K562 (cell line): ENCODE data around the gene ART4.

Experiments
- BRD4 ChIP-seq: fragments of 200-600 bp; sonication (generic); IDR thresholded peaks from 2 replicates; pipeline ENCODE4 v1.6.1; 2017; ENCODE audit warnings: inconsistent platforms
- EP300 ChIP-seq: IDR thresholded peaks from 2 replicates; pipeline ENCODE4 v1.6.1; 2012; ENCODE audit warnings: low read length, improper control_type of control experiment
- HLTF ChIP-seq: fragments of 450-650 bp; IDR thresholded peaks from 2 replicates; pipeline ENCODE4 v1.6.1; 2016
- NEUROD1 ChIP-seq: fragments of 150-350 bp; IDR thresholded peaks from 2 replicates; pipeline ENCODE4 v1.6.1; 2014; ENCODE audit warnings: borderline replicate concordance, low read length, low read depth; ENCODE audit not compliant: partially characterized antibody
- POLR2A ChIP-seq: fragments of 450-650 bp; conservative IDR thresholded peaks from 2 replicates; pipeline ENCODE4 v1.6.1; 2016
- SMARCA5 ChIP-seq: fragments of 450-650 bp; IDR thresholded peaks from 2 replicates; pipeline ENCODE4 v1.6.1; 2016
- ZNF124 ChIP-seq: sonication (generic); formaldehyde crosslinking; IDR thresholded peaks from 2 replicates; pipeline ENCODE4 v1.8.1; 2022; ENCODE audit warnings: missing genetic modification reagents
- ZNF140 ChIP-seq: fragments of 250-450 bp; sonication (Bioruptor Pico); IDR thresholded peaks from 2 replicates; pipeline ENCODE4 v1.8.0; 2021; ENCODE audit warnings: moderate library complexity, mild to moderate bottlenecking, inconsistent platforms
- ZNF274 ChIP-seq: IDR thresholded peaks from 2 replicates; pipeline ENCODE4 v1.6.1; 2011; ENCODE audit warnings: low read depth, mild to moderate bottlenecking, low read length, moderate library complexity, borderline replicate concordance
- TF ChIP-seq, protein P1 (sequence below), 3 experiments: IDR thresholded peaks in 2 of 3; conservative IDR thresholded peaks in 1 of 3; 2 replicates each; pipeline ENCODE4 v1.5.1; 2011 to 2012; ENCODE audit warnings: low read length in 3 of 3, mild to moderate bottlenecking in 3 of 3, control low read depth in 2 of 3, improper control_type of control experiment in 1 of 3, inconsistent platforms in 1 of 3, low read depth in 1 of 3, mixed read lengths in 1 of 3, moderate library complexity in 1 of 3; ENCODE audit not compliant: insufficient read depth in 2 of 3
- TF ChIP-seq, protein P2 (sequence below): fragments of 250-450 bp; sonication (Bioruptor Pico); IDR thresholded peaks from 2 replicates; pipeline ENCODE4 v1.8.0; 2021; ENCODE audit warnings: moderate library complexity, mild to moderate bottlenecking, inconsistent platforms
- TF ChIP-seq, protein P3 (sequence below): sonication (generic); formaldehyde crosslinking; IDR thresholded peaks from 2 replicates; pipeline ENCODE4 v1.8.1; 2023; ENCODE audit warnings: mild to moderate bottlenecking, missing genetic modification reagents
- TF ChIP-seq, protein P4 (sequence below): sonication (generic); formaldehyde crosslinking; IDR thresholded peaks from 2 replicates; pipeline ENCODE4 v1.5.0; 2020; ENCODE audit warnings: missing genetic modification reagents

DNA sequence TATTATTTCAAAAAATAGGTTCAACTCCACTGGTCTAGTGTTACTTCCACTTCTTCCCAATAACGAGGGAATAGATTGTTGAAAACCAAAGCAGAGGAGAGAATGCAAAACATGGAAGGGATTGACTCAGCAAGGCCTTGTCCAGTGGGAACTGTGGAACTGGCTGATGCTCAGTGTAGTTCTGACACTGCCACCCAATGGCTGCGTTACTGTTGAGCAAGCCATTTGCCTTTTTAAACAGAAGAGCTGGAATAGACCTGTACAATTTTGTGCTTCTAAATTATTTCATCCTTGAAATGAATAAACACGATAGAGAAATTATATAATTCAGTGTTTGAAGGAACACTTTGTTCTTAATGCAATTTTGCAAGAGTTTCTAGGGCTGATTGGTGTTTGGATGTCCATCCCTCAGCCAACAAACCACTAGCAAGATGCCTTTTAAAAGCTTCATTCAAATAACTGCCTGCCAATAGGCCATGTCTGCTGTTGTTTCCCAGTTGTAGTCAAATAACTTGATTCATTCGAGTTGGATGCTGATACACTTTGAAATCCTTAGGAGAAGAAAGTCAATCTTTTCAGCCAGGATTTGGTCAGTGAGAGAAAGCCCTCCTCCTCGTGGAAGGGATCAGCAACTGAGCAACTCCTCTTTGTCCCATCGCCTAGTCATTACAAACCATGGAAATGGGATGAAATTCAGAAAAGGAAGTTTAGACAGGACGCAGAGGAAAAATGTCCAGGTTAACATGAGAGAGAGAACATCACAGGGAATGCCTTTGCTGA lies 49.6 kb upstream of the ART4 start:
- TF ChIP-seq HLTF, result no peak
- TF ChIP-seq, protein P1, sequence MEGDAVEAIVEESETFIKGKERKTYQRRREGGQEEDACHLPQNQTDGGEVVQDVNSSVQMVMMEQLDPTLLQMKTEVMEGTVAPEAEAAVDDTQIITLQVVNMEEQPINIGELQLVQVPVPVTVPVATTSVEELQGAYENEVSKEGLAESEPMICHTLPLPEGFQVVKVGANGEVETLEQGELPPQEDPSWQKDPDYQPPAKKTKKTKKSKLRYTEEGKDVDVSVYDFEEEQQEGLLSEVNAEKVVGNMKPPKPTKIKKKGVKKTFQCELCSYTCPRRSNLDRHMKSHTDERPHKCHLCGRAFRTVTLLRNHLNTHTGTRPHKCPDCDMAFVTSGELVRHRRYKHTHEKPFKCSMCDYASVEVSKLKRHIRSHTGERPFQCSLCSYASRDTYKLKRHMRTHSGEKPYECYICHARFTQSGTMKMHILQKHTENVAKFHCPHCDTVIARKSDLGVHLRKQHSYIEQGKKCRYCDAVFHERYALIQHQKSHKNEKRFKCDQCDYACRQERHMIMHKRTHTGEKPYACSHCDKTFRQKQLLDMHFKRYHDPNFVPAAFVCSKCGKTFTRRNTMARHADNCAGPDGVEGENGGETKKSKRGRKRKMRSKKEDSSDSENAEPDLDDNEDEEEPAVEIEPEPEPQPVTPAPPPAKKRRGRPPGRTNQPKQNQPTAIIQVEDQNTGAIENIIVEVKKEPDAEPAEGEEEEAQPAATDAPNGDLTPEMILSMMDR (IDR thresholded peaks at IDR 0.05 in 2 of 3, conservative IDR thresholded peaks at IDR 0.05 in 1 of 3; ENCODE audit: insufficient read depth in 2 of 3, low read depth in 1 of 3, low read length in 3 of 3), result peak in 1 of 3 experiments; percentile 36; a peak in 2 of 6 replicates
- no peak for TF ChIP-seq ZNF124 (CRISPR knock-in tag)
- no peak for TF ChIP-seq ZNF274
- no peak for TF ChIP-seq SMARCA5
- TF ChIP-seq NEUROD1, result no peak
- TF ChIP-seq, protein P2, sequence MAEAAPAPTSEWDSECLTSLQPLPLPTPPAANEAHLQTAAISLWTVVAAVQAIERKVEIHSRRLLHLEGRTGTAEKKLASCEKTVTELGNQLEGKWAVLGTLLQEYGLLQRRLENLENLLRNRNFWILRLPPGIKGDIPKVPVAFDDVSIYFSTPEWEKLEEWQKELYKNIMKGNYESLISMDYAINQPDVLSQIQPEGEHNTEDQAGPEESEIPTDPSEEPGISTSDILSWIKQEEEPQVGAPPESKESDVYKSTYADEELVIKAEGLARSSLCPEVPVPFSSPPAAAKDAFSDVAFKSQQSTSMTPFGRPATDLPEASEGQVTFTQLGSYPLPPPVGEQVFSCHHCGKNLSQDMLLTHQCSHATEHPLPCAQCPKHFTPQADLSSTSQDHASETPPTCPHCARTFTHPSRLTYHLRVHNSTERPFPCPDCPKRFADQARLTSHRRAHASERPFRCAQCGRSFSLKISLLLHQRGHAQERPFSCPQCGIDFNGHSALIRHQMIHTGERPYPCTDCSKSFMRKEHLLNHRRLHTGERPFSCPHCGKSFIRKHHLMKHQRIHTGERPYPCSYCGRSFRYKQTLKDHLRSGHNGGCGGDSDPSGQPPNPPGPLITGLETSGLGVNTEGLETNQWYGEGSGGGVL (CRISPR knock-in tag), result no peak
- TF ChIP-seq ZNF140, result no peak
- TF ChIP-seq, protein P3, sequence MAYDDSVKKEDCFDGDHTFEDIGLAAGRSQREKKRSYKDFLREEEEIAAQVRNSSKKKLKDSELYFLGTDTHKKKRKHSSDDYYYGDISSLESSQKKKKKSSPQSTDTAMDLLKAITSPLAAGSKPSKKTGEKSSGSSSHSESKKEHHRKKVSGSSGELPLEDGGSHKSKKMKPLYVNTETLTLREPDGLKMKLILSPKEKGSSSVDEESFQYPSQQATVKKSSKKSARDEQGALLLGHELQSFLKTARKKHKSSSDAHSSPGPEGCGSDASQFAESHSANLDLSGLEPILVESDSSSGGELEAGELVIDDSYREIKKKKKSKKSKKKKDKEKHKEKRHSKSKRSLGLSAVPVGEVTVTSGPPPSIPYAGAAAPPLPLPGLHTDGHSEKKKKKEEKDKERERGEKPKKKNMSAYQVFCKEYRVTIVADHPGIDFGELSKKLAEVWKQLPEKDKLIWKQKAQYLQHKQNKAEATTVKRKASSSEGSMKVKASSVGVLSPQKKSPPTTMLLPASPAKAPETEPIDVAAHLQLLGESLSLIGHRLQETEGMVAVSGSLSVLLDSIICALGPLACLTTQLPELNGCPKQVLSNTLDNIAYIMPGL (CRISPR knock-in tag), result no peak
- TF ChIP-seq BRD4, result no peak
- TF ChIP-seq POLR2A, result no peak
- no peak for TF ChIP-seq EP300
- TF ChIP-seq, protein P4, sequence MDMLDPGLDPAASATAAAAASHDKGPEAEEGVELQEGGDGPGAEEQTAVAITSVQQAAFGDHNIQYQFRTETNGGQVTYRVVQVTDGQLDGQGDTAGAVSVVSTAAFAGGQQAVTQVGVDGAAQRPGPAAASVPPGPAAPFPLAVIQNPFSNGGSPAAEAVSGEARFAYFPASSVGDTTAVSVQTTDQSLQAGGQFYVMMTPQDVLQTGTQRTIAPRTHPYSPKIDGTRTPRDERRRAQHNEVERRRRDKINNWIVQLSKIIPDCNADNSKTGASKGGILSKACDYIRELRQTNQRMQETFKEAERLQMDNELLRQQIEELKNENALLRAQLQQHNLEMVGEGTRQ (CRISPR knock-in tag), result no peak
